Mesendoderm (in vitro differentiated cells): Measurements from ENCODE around the gene MACROH2A1.

Experiments
- DNase-seq: peaks from one replicate; pipeline ENCODE4 v3.0.0; 2013
- H2AK5ac ChIP-seq: 2 replicates; pipeline ENCODE4 v1.6.1; 2013; ENCODE audit warnings: low read length, inconsistent platforms
- H2BK120ac ChIP-seq: 2 replicates; pipeline ENCODE4 v1.6.1; 2013; ENCODE audit warnings: low read depth, mild to moderate bottlenecking, low read length, moderate library complexity, mixed read lengths
- H2BK15ac ChIP-seq: replicated peaks from 2 replicates; pipeline ENCODE4 v1.6.1; 2013; ENCODE audit warnings: low read depth, mild to moderate bottlenecking, moderate library complexity
- H2BK5ac ChIP-seq: 2 replicates; pipeline ENCODE4 v1.6.1; 2013; ENCODE audit warnings: low read length, inconsistent platforms
- H3K18ac ChIP-seq: 2 replicates; pipeline ENCODE4 v1.6.1; 2013; ENCODE audit warnings: mild to moderate bottlenecking, low read length, mixed read lengths
- H3K23ac ChIP-seq: one replicate; pipeline ENCODE4 v1.6.1; 2013; ENCODE audit warnings: low read length
- H3K27ac ChIP-seq: 2 replicates; pipeline ENCODE4 v1.5.1; 2013; ENCODE audit warnings: low read depth, mild to moderate bottlenecking, inconsistent platforms, low read length, moderate library complexity
- H3K27me3 ChIP-seq: 2 replicates; pipeline ENCODE4 v1.6.1; 2013; ENCODE audit warnings: low read length, control low read depth, mild to moderate bottlenecking, inconsistent platforms; ENCODE audit not compliant: insufficient read depth, poor library complexity
- H3K36me3 ChIP-seq: 2 replicates; pipeline ENCODE4 v1.6.1; 2013; ENCODE audit warnings: low read length, inconsistent platforms; ENCODE audit not compliant: control insufficient read depth, insufficient read depth
- H3K4ac ChIP-seq: one replicate; pipeline ENCODE4 v1.6.1; 2013; ENCODE audit warnings: low read depth, mild to moderate bottlenecking, low read length, moderate library complexity
- H3K4me1 ChIP-seq: 2 replicates; pipeline ENCODE4 v1.6.1; 2013; ENCODE audit warnings: low read depth, low read length, inconsistent platforms; ENCODE audit not compliant: control insufficient read depth
- H3K4me2 ChIP-seq: 2 replicates; pipeline ENCODE4 v1.6.1; 2013; ENCODE audit warnings: low read length
- H3K4me3 ChIP-seq: 2 replicates; pipeline ENCODE4 v1.5.1; 2013; ENCODE audit warnings: mild to moderate bottlenecking, low read length
- H3K56ac ChIP-seq: one replicate; pipeline ENCODE4 v1.6.1; 2013; ENCODE audit warnings: low read length
- H3K79me1 ChIP-seq: 2 replicates; pipeline ENCODE4 v1.6.1; 2013; ENCODE audit warnings: low read length, inconsistent platforms
- H3K79me2 ChIP-seq: 2 replicates; pipeline ENCODE4 v1.6.1; 2013; ENCODE audit warnings: mild to moderate bottlenecking, low read length; ENCODE audit not compliant: control insufficient read depth, insufficient read depth
- H3K9ac ChIP-seq: 2 replicates; pipeline ENCODE4 v1.6.1; 2013; ENCODE audit warnings: low read length, inconsistent platforms
- H4K5ac ChIP-seq: one replicate; pipeline ENCODE4 v1.6.1; 2013; ENCODE audit warnings: low read length
- H4K8ac ChIP-seq: one replicate; pipeline ENCODE4 v1.6.1; 2013; ENCODE audit warnings: low read depth, mild to moderate bottlenecking, control low read depth, low read length, moderate library complexity
- WGBS: extraction: QIAGEN DNeasy Blood & Tissue Kit; methylation state at CpG from one replicate; pipeline ENCODE4 v1.1.7; 2013; ENCODE audit warnings: low lambda C conversion rate, missing lambda C conversion rate; ENCODE audit not compliant: insufficient coverage; ENCODE audit errors: extremely low coverage; 5-methylcytosine and 5-hydroxymethylcytosine counted together

MACROH2A1 gene

DNA sequence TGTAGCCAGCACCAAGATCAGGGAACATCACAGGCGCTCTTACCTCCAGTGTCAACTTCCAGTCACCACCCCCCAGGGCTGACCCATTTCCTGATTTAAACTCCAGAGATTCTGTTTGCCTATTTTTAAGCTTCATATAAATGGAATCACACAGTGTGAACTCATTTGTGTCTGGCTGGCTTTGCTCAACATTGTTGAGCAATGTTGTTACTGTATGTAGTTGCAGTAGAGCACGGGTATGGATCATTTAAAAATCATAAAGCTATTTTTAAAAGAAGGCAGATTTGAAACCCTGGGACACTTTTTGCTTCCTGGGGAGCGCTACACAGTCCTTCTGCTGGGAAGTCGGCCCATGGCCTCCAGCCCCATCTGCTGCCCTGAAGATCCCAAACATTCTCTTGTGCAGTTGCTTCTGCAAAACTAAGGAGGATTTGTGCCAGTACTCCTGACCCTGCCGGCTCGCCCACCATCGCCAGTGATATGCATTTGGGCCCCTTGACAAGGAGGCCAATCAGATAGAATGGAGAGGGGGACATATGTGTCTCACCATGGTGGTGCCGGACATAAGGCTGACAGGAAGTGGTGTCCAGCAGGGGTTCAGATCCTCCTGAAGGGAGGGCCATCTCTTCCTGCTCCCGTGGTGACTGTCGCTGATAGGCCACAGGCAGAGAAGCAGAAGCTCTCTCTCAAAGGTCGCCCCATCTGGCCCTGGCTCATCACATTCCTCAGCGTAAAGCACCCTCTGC is 34.8 kb upstream of the MACROH2A1 start:
- no peak overlapping the region for H2BK120ac ChIP-seq
- H3K4ac ChIP-seq: no peak overlapping the region
- no peaks in the 10 kb centered on the region for H3K36me3 ChIP-seq
- DNase-seq: peak; percentile 51
- no peaks in the 10 kb centered on the region for H3K27me3 ChIP-seq
- H3K4me1 ChIP-seq: peaks cover 2% of the 10 kb centered on the region
- no peak overlapping the region for H2AK5ac ChIP-seq
- no peak overlapping the region for H4K8ac ChIP-seq
- H3K79me1 ChIP-seq: no peaks in the 10 kb centered on the region
- no peak overlapping the region for H3K27ac ChIP-seq
- no peak overlapping the region for H3K18ac ChIP-seq
- no peak overlapping the region for H2BK5ac ChIP-seq
- H4K5ac ChIP-seq: no peak overlapping the region
- no peak overlapping the region for H3K23ac ChIP-seq
- H2BK15ac ChIP-seq: no peak overlapping the region
- no peak overlapping the region for H3K9ac ChIP-seq
- WGBS: no CpG with 5 or more reads among the region's 12 CpGs
- peak overlapping the region; percentile 37 for H3K56ac ChIP-seq
- no peak overlapping the region for H3K4me2 ChIP-seq
- H3K4me3 ChIP-seq: no peak overlapping the region
- no peaks in the 10 kb centered on the region for H3K79me2 ChIP-seq

DNA sequence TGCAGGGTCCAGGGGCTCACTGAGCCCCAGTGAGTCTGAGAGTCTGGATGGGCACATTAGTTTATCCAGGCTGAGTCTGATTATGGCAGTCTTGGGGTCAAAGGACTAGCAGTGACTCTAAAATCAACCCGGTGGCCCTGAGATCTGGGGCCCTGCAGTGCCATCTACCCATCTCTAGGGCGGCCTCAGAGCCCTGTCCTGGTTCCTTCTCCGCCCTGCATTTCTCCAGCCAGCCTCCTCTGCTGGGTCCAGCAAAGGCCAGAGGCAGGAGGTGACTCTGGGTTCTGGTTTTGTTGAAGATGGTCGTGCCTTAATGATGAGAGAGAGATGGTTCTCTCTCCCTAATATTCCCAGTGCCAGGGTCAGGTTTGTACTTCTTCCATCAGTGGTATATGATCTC is 33.1 kb upstream of the MACROH2A1 start:
- Histone ChIP-seq H2BK5ac (no peak overlapping the region), H2AK5ac (no peak overlapping the region), H3K27me3 (no peaks in the 10 kb centered on the region), H3K18ac (no peak overlapping the region), H3K56ac (no peak overlapping the region), H4K8ac (no peak overlapping the region), H3K9ac (no peak overlapping the region), H3K27ac (no peak overlapping the region), H3K79me2 (no peaks in the 10 kb centered on the region), H3K23ac (no peak overlapping the region), H2BK15ac (no peak overlapping the region), H4K5ac (no peak overlapping the region), H3K4me3 (no peak overlapping the region), H3K36me3 (no peaks in the 10 kb centered on the region), H3K79me1 (no peaks in the 10 kb centered on the region), H2BK120ac (no peak overlapping the region), H3K4me2 (no peak overlapping the region), H3K4me1 (peaks cover 2% of the 10 kb centered on the region), H3K4ac (no peak overlapping the region)
- WGBS: no CpG with 5 or more reads among the region's 4 CpGs
- no peak for DNase-seq

GRCh38 chr5:135430135-135430437 is 31.1 kb upstream of the MACROH2A1 start:
- H3K27me3 ChIP-seq: no peaks in the 10 kb centered on the region
- H3K36me3 ChIP-seq: no peaks in the 10 kb centered on the region
- H2BK120ac ChIP-seq: no peak overlapping the region
- H3K9ac ChIP-seq: no peak overlapping the region
- H3K23ac ChIP-seq: no peak overlapping the region
- H3K56ac ChIP-seq: no peak overlapping the region
- H2BK15ac ChIP-seq: no peak overlapping the region
- H3K79me2 ChIP-seq: no peaks in the 10 kb centered on the region
- H3K27ac ChIP-seq: no peak overlapping the region
- H3K18ac ChIP-seq: no peak overlapping the region
- WGBS: no CpG with 5 or more reads among the region's 7 CpGs
- H4K8ac ChIP-seq: no peak overlapping the region
- no peak overlapping the region for H3K4ac ChIP-seq
- no peak overlapping the region for H4K5ac ChIP-seq
- DNase-seq: no peak
- H2AK5ac ChIP-seq: no peak overlapping the region
- H2BK5ac ChIP-seq: no peak overlapping the region
- H3K79me1 ChIP-seq: no peaks in the 10 kb centered on the region
- no peak overlapping the region for H3K4me3 ChIP-seq
- H3K4me2 ChIP-seq: no peak overlapping the region
- H3K4me1 ChIP-seq: peaks cover 2% of the 10 kb centered on the region

DNA sequence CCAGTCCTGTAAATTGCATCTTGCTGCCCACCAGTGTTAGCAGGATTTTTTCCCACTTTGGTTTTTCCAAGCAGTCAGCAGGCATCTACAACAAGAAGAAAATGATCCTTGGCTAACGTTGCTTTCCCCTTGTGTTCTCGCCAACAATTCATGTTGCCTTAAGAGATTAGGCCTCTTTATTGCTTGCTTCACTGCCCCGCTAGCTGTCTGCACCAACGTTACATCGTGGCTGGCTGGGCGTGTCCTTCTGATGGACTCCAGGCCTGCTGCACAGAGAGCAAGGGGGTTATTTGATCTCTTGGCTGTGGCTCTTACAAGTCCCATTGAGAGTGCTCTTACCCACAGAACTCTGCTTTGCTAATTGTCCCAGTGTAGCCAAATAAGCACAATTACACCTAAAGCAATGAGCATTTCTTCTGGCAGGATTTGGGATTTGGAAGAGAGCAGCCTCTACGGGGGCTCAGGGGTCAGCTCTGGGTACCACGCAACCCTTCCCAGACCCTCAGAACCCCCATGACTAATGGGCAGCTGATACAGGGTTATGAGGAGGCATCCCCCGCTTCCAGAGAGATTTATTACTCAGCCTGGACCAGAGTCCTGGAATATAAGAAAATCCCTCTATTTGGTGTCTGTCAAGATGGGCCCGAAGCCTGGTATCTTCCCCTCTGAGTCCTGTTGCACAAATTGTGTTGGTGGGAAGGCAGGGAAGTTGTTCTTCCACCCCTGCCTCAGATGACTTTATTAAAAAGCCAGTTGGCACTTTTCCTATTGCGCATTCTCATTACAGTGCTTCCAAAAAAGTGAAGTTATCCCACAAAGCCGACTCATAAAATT is 30.5 kb upstream of the MACROH2A1 start:
- Histone ChIP-seq H3K79me2 (no peaks in the 10 kb centered on the region), H2BK120ac (no peak overlapping the region), H4K5ac (no peak overlapping the region), H3K56ac (no peak overlapping the region), H2BK5ac (no peak overlapping the region), H3K9ac (no peak overlapping the region), H3K79me1 (no peaks in the 10 kb centered on the region), H3K23ac (no peak overlapping the region), H3K4ac (no peak overlapping the region), H3K36me3 (no peaks in the 10 kb centered on the region), H3K4me1 (peaks cover 3% of the 10 kb centered on the region), H3K27ac (no peak overlapping the region), H3K4me2 (no peak overlapping the region), H2BK15ac (no peak overlapping the region), H4K8ac (no peak overlapping the region), H2AK5ac (no peak overlapping the region), H3K18ac (no peak overlapping the region), H3K27me3 (no peaks in the 10 kb centered on the region), H3K4me3 (no peak overlapping the region)
- DNase-seq: no peak
- WGBS: no CpG with 5 or more reads among the region's 12 CpGs

DNA sequence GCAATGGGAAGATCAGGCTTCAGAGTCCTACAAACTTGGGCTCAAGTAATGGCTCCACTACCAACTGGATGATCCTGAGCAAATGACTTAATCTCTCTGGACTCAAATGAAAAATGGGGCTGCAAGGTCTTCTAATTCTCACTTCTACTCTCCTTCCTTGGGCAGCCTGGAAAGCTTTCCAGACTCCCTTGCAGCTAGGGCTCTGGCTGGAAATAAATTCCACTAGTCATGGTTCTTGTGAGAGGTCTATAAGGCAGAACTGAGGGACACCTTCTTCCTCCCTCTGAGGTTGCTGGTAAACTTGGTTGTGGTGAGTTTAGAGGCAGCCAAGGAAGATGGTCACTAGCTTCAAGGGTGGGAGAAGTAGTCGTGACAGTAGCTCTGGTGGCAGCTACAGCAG is 29.6 kb upstream of the MACROH2A1 start:
- no peak overlapping the region for H4K8ac ChIP-seq
- H3K36me3 ChIP-seq: no peaks in the 10 kb centered on the region
- H2BK120ac ChIP-seq: no peak overlapping the region
- H3K27me3 ChIP-seq: no peaks in the 10 kb centered on the region
- no peak overlapping the region for H2AK5ac ChIP-seq
- H3K79me1 ChIP-seq: no peaks in the 10 kb centered on the region
- H2BK5ac ChIP-seq: no peak overlapping the region
- H3K18ac ChIP-seq: no peak overlapping the region
- H3K79me2 ChIP-seq: no peaks in the 10 kb centered on the region
- H3K4me2 ChIP-seq: no peak overlapping the region
- no peak overlapping the region for H2BK15ac ChIP-seq
- no peak overlapping the region for H3K9ac ChIP-seq
- no peak overlapping the region for H3K56ac ChIP-seq
- no peak overlapping the region for H3K27ac ChIP-seq
- WGBS: no CpG with 5 or more reads among the region's 1 CpG
- H3K23ac ChIP-seq: no peak overlapping the region
- no peak overlapping the region for H3K4ac ChIP-seq
- H4K5ac ChIP-seq: no peak overlapping the region
- peaks cover 2% of the 10 kb centered on the region for H3K4me1 ChIP-seq
- H3K4me3 ChIP-seq: no peak overlapping the region
- DNase-seq: no peak
